Activated CD4-positive, alpha-beta T cell treated with anti-CD3 and anti-CD28 coated beads, Interleukin-2, amount 10 ng/mL, durations not matched to agents 24 days and 14 days (primary cell): ENCODE data around the gene TMEM14B. TPM values are rescaled to one million over a fixed set of nuclear protein-coding genes. Genes with fewer than 3 reads are reported as not detected.
"Not testable (repeated sequence)": the region's sequence is repeated elsewhere in the genome, so short reads cannot be mapped to it uniquely, and the experiment has no call there.

Source experiments
- DNase-seq: peaks from one replicate; pipeline ENCODE4 v3.0.0; 2022
- H3K27ac Mint-ChIP-seq: one replicate; pipeline ENCODE4 v1.8.0; 2022; ENCODE audit warnings: mild to moderate bottlenecking, mixed read lengths
- H3K27me3 Mint-ChIP-seq: one replicate; pipeline ENCODE4 v1.8.0; 2022; ENCODE audit warnings: mixed read lengths
- H3K36me3 Mint-ChIP-seq: one replicate; pipeline ENCODE4 v1.8.0; 2022; ENCODE audit warnings: low read depth, mild to moderate bottlenecking, mixed read lengths
- H3K4me1 Mint-ChIP-seq: one replicate; pipeline ENCODE4 v1.8.0; 2021; ENCODE audit warnings: mixed read lengths
- H3K4me3 Mint-ChIP-seq: one replicate; pipeline ENCODE4 v1.8.0; 2022; ENCODE audit warnings: mild to moderate bottlenecking, moderate library complexity, mixed read lengths
- H3K9me3 Mint-ChIP-seq: one replicate; pipeline ENCODE4 v1.8.0; 2021; ENCODE audit warnings: mixed read lengths
- intact Hi-C: fragments of 100-400 bp; cut with micrococcal nuclease; formaldehyde crosslinking; loops from one replicate; pipeline ENCODE4 v1.15.1; 2023
- total RNA-seq: library from RNA; stranded (reverse); gene quantifications from 2 replicates; pipeline ENCODE4 v1.2.3, GENCODE V29; 2022

The TMEM14B gene
- total RNA-seq, 1 donor from 2014 or later, result 94.0 TPM

DNA sequence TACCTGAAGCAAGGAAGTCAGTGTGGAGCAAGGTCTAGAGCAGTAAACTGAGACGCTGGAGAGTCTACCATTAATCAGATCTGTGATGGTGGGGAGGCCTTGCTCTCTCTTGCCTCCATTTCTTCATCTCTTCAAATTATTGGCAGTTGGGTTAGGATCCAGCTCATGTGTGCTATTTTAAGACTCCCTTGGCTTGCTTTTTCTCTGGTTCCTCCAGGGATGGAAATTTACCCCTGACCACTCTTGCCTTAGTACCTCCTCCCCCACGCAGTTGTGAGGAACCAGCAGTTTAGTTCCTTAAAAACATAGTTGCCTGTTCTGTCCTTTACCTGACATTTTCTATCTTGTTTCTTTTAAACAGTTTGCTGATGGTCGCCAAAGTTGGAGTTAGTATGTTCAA, 17.4 kb upstream of the TMEM14B start:
- Mint-ChIP-seq H3K9me3 (no peaks in the 10 kb centered on the region), H3K36me3 (peaks cover 34% of the 10 kb centered on the region), H3K4me3 (no peak overlapping the region), H3K27ac (no peak overlapping the region), H3K4me1 (peaks cover 2% of the 10 kb centered on the region), H3K27me3 (no peaks in the 10 kb centered on the region)
- intact Hi-C loops, result no loop called here
- DNase-seq, result no peak

- no peak for DNase-seq
- Mint-ChIP-seq H3K9me3 (no peaks in the 10 kb centered on the region), H3K36me3 (peaks cover 24% of the 10 kb centered on the region), H3K27me3 (no peaks in the 10 kb centered on the region), H3K4me3 (no peak overlapping the region), H3K27ac (no peak overlapping the region), H3K4me1 (no peaks in the 10 kb centered on the region)
- intact Hi-C loops, result no loop called here
Measured at GRCh38 chr6:10733151-10733715, 14.4 kb upstream of the TMEM14B start.

GRCh38 chr6:10733863-10734262, 13.7 kb upstream of the TMEM14B start:
- Mint-ChIP-seq H3K9me3 (no peaks in the 10 kb centered on the region), H3K27me3 (no peaks in the 10 kb centered on the region)
- intact Hi-C loops, result no loop called here

GRCh38 chr6:10736731-10737130, 10.9 kb upstream of the TMEM14B start:
- H3K27me3 Mint-ChIP-seq, result no peaks in the 10 kb centered on the region
- no peaks in the 10 kb centered on the region for H3K9me3 Mint-ChIP-seq
- intact Hi-C loops, result no loop called here
- no peak for DNase-seq
- H3K4me1 Mint-ChIP-seq, result no peaks in the 10 kb centered on the region
- H3K36me3 Mint-ChIP-seq, result peaks cover 7% of the 10 kb centered on the region
- H3K27ac Mint-ChIP-seq, result no peak overlapping the region
- H3K4me3 Mint-ChIP-seq, result no peak overlapping the region

More at GRCh38 chr6:10733863-10734262, 13.7 kb upstream of the TMEM14B start:
- Mint-ChIP-seq H3K4me3 (no peak overlapping the region), H3K4me1 (no peaks in the 10 kb centered on the region), H3K27ac (no peak overlapping the region), H3K36me3 (peaks cover 19% of the 10 kb centered on the region)
- no peak for DNase-seq

GRCh38 chr6:10740061-10740460, 7.5 kb upstream of the TMEM14B start:
- H3K27ac Mint-ChIP-seq, result no peak overlapping the region
- peaks cover under 1% of the 10 kb centered on the region for H3K4me1 Mint-ChIP-seq
- no peaks in the 10 kb centered on the region for H3K27me3 Mint-ChIP-seq
- no peak overlapping the region for H3K4me3 Mint-ChIP-seq
- H3K9me3 Mint-ChIP-seq, result no peaks in the 10 kb centered on the region
- no peak for DNase-seq
- H3K36me3 Mint-ChIP-seq, result peaks cover 2% of the 10 kb centered on the region
- intact Hi-C loops, result loop anchor here (10.0 kb wide), 1 partner anchor 495 kb away; the partner anchor contains the start of gene NEDD9

- H3K27ac Mint-ChIP-seq, result not testable (repeated sequence)
Measured at GRCh38 chr6:10741643-10742042, 6.0 kb upstream of the TMEM14B start.

DNA sequence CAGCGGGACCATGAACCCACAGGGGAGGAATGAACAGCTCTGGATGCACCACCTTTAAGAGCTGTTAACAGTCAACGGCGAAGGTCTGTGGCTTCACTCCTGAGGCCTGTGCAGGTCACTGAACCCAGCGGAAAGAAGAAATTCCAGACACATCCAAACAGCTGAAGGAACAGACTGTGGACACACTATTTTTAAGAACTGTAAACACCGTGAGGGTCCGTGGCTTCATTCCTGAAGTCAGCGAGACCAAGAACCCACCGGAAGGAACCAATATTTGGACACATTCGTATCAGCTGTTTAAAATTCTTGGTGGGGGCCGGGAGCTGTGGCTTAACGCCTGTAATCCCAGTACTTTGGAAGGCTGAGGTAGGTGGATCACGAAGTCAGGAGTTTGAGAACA, 5.4 kb upstream of the TMEM14B start:
- H3K9me3 Mint-ChIP-seq, result no peaks in the 10 kb centered on the region
- peaks cover 18% of the 10 kb centered on the region for H3K4me1 Mint-ChIP-seq
- H3K4me3 Mint-ChIP-seq, result no peak overlapping the region
- H3K36me3 Mint-ChIP-seq, result peaks cover 5% of the 10 kb centered on the region
- H3K27me3 Mint-ChIP-seq, result no peaks in the 10 kb centered on the region
- intact Hi-C loops, result loop anchor here (10.0 kb wide), 1 partner anchor 493 kb away; the partner anchor contains the start of gene NEDD9
- DNase-seq, result no peak
- no peak overlapping the region for H3K27ac Mint-ChIP-seq

More at GRCh38 chr6:10741643-10742042, 6.0 kb upstream of the TMEM14B start:
- H3K9me3 Mint-ChIP-seq, H3K4me3 Mint-ChIP-seq, DNase-seq, H3K27me3 Mint-ChIP-seq, H3K36me3 Mint-ChIP-seq: not testable (repeated sequence)
- intact Hi-C loops, result loop anchor here (10.0 kb wide), 1 partner anchor 493 kb away; the partner anchor contains the start of gene NEDD9
- H3K4me1 Mint-ChIP-seq, result peaks cover 13% of the 10 kb centered on the region

GRCh38 chr6:10743515-10743914, 4.1 kb upstream of the TMEM14B start:
- Mint-ChIP-seq H3K36me3 (peaks cover 8% of the 10 kb centered on the region), H3K4me3 (no peak overlapping the region)
- intact Hi-C loops, result loop anchor here (10.0 kb wide), 1 partner anchor 491 kb away; the partner anchor contains the start of gene NEDD9

DNA sequence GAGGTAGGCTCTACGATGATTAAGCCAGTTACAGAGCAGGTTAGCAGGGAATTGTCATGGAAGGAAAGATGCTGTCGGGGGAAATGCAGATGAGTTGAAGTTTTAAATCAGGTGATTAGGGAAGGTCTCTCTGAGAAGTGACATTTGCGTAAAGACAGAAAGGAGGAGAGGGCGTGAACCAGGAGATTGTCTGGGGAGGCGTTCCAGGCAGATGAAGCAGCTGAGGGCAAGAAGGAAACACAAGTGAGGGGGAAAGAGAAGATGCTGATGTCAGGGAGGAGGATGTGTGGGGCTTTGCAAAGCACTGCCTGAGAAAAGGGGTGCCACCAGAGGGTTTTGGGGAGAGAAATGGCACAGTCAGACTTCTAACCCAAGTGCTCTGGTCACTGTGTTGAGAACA, 2.5 kb upstream of the TMEM14B start:
- Mint-ChIP-seq H3K27me3 (no peaks in the 10 kb centered on the region), H3K4me1 (peaks cover 34% of the 10 kb centered on the region), H3K27ac (no peak overlapping the region), H3K9me3 (no peaks in the 10 kb centered on the region), H3K36me3 (peaks cover 12% of the 10 kb centered on the region), H3K4me3 (no peak overlapping the region)
- DNase-seq, result no peak
- intact Hi-C loops, result loop anchor here (5.0 to 10.0 kb wide), 2 partner anchors 218 to 490 kb away; partner anchors contain the start of gene NEDD9

More at GRCh38 chr6:10743515-10743914, 4.1 kb upstream of the TMEM14B start:
- peaks cover 19% of the 10 kb centered on the region for H3K4me1 Mint-ChIP-seq
- no peaks in the 10 kb centered on the region for H3K27me3 Mint-ChIP-seq
- no peaks in the 10 kb centered on the region for H3K9me3 Mint-ChIP-seq
- DNase-seq, result no peak
- H3K27ac Mint-ChIP-seq, result no peak overlapping the region

- Mint-ChIP-seq H3K9me3 (no peaks in the 10 kb centered on the region), H3K27me3 (no peaks in the 10 kb centered on the region), H3K27ac (peak overlapping the region; percentile 88), H3K4me3 (peak overlapping the region; percentile 90), H3K4me1 (peaks cover 43% of the 10 kb centered on the region), H3K36me3 (peaks cover 27% of the 10 kb centered on the region)
- DNase-seq, result no peak
- intact Hi-C loops, result loop anchor here (1.0 to 10.0 kb wide), 5 partner anchors 24 to 488 kb away; partner anchors contain the start of genes C6orf52, MAK, NEDD9 and PAK1IP1
Measured at GRCh38 chr6:10746915-10747250, 722 bp upstream of the TMEM14B start.

GRCh38 chr6:10749734-10750133, 2.1 kb downstream of the TMEM14B start:
- Mint-ChIP-seq H3K36me3 (peaks cover 43% of the 10 kb centered on the region), H3K4me3 (peak overlapping the region; percentile 90), H3K4me1 (peaks cover 58% of the 10 kb centered on the region), H3K9me3 (no peaks in the 10 kb centered on the region), H3K27ac (peak overlapping the region; percentile 30), H3K27me3 (no peaks in the 10 kb centered on the region)
- intact Hi-C loops, result loop anchor here (5.0 to 10.0 kb wide), 2 partner anchors 222 to 485 kb away; partner anchors contain the start of gene NEDD9
- DNase-seq, result no peak

DNA sequence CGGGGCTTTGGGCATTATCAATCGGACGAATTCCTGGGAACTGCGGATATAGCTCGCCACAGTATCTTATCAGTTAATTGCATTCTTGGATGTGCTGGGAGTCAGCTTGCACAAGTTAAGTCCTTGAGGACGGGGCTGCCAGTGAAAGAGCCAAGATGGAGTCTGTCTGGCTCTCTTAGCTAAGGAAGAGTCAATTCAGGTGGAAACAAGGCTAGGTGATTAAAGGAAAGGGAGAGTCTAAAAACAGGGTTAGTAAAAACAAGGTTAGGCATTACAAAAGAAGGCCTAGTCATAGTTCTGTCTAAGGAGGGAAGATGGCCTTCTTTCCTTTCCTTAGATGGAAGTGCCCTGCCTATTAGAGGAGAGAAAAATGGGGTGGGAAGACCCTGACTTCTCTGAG, 3.0 kb downstream of the TMEM14B start:
- H3K27ac Mint-ChIP-seq, result not testable (repeated sequence)
- H3K4me1 Mint-ChIP-seq, result peaks cover 58% of the 10 kb centered on the region

DNA sequence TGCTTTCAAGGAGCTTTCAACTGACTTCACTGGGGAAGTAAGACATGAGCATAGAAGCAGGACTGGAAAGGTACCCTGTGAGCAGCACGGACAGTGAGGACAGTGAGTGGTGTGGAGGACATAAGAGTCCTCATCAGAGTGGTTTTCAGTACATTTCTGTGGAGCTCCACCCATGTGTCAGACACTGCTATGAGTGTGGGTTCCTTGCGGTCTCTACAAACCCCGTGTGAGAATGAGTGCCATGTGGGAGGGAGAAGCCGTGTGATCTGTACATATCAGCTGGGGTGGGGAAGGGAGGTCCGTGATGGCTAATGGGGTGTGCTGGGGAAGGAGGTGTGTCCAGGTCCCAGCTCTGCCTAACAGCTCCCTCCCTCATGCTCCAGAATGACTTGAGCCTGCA, 4.2 kb downstream of the TMEM14B start:
- H3K27me3 Mint-ChIP-seq, H3K4me3 Mint-ChIP-seq, DNase-seq, H3K27ac Mint-ChIP-seq, intact Hi-C loops, H3K9me3 Mint-ChIP-seq: not testable (repeated sequence)
- Mint-ChIP-seq H3K36me3 (peaks cover 57% of the 10 kb centered on the region), H3K4me1 (peaks cover 53% of the 10 kb centered on the region)

More for the DNA sequence above, 3.0 kb downstream of the TMEM14B start:
- H3K36me3 Mint-ChIP-seq, result peaks cover 48% of the 10 kb centered on the region
- H3K9me3 Mint-ChIP-seq, intact Hi-C loops, DNase-seq, H3K27me3 Mint-ChIP-seq, H3K4me3 Mint-ChIP-seq: not testable (repeated sequence)

DNA sequence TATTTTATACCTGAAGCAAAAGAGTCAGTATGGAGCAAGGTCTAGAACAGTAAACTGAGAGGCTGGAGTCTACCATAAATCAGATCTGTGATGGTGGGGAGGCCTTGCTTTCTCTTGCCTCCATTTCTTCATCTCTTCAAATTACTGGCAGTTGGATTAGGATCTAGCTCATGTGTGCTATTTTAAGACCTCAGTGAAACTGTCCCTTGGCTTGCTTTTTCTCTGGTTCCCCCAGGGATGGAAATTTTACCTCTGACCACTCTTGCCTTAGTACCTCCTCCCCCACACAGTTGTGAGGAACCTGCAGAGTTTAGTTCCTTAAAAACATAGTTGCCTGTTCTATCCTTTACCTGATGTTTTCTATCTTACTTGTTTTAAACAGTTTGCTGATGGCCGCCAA, 8.5 kb downstream of the TMEM14B start:
- Mint-ChIP-seq H3K27ac (peak overlapping the region; percentile 3), H3K36me3 (peaks cover 64% of the 10 kb centered on the region)
- DNase-seq, result no peak

More for the DNA sequence above, 8.5 kb downstream of the TMEM14B start:
- intact Hi-C loops, result no loop called here
- H3K27me3 Mint-ChIP-seq, result no peaks in the 10 kb centered on the region
- no peak overlapping the region for H3K4me3 Mint-ChIP-seq
- H3K9me3 Mint-ChIP-seq, result peaks cover 4% of the 10 kb centered on the region
- H3K4me1 Mint-ChIP-seq, result peaks cover 36% of the 10 kb centered on the region
